Colon (tissue), 2 donors: Measurements from ENCODE around the gene PEPD.

Experiments
- FAIRE-seq: peaks from 2 replicates; lab custom pipeline; 2012; peaks lifted over from hg19 to GRCh38; lab: Jason Lieb, UNC
- donor health status: control.
- donor health status: control.

Gene PEPD

GRCh38 chr19:33350538-33351309 lies 170.9 kb downstream of the PEPD start:
- FAIRE-seq, result no peak

- no peak for FAIRE-seq
Measured at GRCh38 chr19:33349319-33350289, 172.0 kb downstream of the PEPD start.

- FAIRE-seq, result no peak
Measured at GRCh38 chr19:33348301-33349010, 173.1 kb downstream of the PEPD start.

- no peak for FAIRE-seq
Measured at GRCh38 chr19:33347300-33347699, 174.3 kb downstream of the PEPD start.

- FAIRE-seq, result no peak
Measured at GRCh38 chr19:33346665-33347064, 174.9 kb downstream of the PEPD start.

GRCh38 chr19:33345163-33345562 lies 176.4 kb downstream of the PEPD start:
- FAIRE-seq, result no peak

GRCh38 chr19:33344573-33344925 lies 177.0 kb downstream of the PEPD start:
- FAIRE-seq, result no peak

GRCh38 chr19:33343859-33344572 lies 177.6 kb downstream of the PEPD start:
- no peak for FAIRE-seq

- FAIRE-seq, result no peak
Measured at GRCh38 chr19:33343301-33343700, 178.3 kb downstream of the PEPD start.

GRCh38 chr19:33340991-33341390 lies 180.6 kb downstream of the PEPD start:
- FAIRE-seq, result no peak

- no peak for FAIRE-seq
Measured at GRCh38 chr19:33339016-33339984, 182.3 kb downstream of the PEPD start.
